ENCODE measurements around the gene MUSK. TPM values are rescaled to one million over a fixed set of nuclear protein-coding genes. Genes with fewer than 3 reads are reported as not detected.

MUSK gene
- total RNA-seq, 1 donor from 2014 or later = 0.24 TPM

DNA sequence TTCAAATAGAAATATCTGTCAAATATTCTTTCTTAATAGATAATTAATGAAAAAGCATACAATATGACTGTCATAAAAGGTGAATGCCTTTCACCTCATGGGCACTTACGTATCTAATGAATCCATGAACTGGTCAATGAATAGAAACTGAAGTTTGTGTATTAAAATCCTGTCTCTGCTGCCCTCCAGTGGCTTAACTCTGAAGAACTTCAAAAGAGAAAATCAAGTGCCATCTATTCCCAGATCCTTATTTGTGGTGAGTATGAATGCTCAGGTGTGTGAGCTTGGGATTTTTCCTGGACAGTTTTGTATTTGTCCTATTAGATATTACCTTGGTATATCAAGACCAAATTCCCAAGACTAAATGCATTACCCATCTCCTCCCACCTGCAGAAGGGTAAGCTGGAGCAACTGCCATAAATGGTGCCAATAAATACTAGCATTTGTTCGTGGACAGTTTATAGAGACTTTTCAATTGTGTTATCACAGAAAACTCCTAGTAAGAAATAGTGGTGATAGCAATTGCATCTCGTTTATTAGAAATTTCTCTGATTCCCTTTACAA lies 45.0 kb upstream of the MUSK start:
- Histone ChIP-seq H2AFZ (replicated peaks) (no peak overlapping the region), H3K79me2 (ENCODE audit: low read depth) (no peaks in the 10 kb centered on the region), H3K4me3 (no peak overlapping the region), H4K20me1 (ENCODE audit: low read depth) (no peaks in the 10 kb centered on the region), H3K36me3 (no peaks in the 10 kb centered on the region), H3K4me2 (no peak overlapping the region), H3K27me3 (no peaks in the 10 kb centered on the region), H3K9me3 (ENCODE audit: low read depth) (no peaks in the 10 kb centered on the region), H3F3A (ENCODE audit: low read depth) (no peaks in the 10 kb centered on the region), H3K27ac (no peak overlapping the region), H3K4me1 (no peaks in the 10 kb centered on the region), H3K9ac (no peak overlapping the region)
- no peak overlapping the region for H3K4me3 Mint-ChIP-seq
- H3K9me3 Mint-ChIP-seq = no peaks in the 10 kb centered on the region
- no peaks in the 10 kb centered on the region for H3K27me3 Mint-ChIP-seq (ENCODE audit: insufficient read depth, low read depth)
- no peaks in the 10 kb centered on the region for H3K36me3 Mint-ChIP-seq
- no peaks in the 10 kb centered on the region for H3K4me1 Mint-ChIP-seq
- TF ChIP-seq, protein P1, sequence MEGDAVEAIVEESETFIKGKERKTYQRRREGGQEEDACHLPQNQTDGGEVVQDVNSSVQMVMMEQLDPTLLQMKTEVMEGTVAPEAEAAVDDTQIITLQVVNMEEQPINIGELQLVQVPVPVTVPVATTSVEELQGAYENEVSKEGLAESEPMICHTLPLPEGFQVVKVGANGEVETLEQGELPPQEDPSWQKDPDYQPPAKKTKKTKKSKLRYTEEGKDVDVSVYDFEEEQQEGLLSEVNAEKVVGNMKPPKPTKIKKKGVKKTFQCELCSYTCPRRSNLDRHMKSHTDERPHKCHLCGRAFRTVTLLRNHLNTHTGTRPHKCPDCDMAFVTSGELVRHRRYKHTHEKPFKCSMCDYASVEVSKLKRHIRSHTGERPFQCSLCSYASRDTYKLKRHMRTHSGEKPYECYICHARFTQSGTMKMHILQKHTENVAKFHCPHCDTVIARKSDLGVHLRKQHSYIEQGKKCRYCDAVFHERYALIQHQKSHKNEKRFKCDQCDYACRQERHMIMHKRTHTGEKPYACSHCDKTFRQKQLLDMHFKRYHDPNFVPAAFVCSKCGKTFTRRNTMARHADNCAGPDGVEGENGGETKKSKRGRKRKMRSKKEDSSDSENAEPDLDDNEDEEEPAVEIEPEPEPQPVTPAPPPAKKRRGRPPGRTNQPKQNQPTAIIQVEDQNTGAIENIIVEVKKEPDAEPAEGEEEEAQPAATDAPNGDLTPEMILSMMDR (IDR thresholded peaks at IDR 0.05) = peak; percentile 77
- no peak for TF ChIP-seq EZH2phosphoT487 (IDR thresholded peaks at IDR 0.05)
- H3K27ac Mint-ChIP-seq = no peak overlapping the region
- DNase-seq (ENCODE audit: low spot score) = peak; percentile 67

DNA sequence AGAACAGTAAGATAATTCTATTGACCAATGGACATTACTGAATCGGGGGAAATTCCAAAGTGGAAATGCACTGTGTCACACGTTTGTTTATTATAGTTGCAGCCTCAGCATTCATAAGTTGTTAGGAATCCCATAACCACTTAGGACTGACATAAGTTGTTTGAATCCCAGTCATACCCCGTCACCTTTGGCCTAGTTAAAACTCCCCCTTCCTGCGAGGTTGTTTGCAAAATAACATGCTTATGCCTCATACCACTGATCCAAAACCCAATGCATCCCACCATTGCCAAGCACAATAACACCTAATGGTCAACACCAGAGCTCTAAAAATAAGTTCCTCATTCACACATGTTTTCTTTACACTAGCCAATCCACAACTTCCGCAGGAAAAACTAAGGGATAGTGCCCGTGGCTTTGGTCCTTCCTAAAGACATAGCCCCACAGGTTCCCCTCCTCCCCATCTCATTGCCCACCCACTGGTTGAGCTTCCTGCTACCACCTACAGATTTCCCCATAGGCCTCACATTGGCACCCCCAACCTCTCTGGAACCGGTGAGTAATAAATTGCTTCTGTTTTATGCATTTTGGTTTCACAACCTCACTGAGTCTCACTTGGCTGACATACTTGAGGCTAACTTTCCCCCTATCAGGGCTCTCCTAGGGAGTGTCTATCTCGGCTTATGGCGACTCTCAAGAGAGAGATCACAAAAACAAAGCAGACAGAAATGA lies 42.3 kb upstream of the MUSK start:
- Mint-ChIP-seq H3K27me3 (ENCODE audit: insufficient read depth, low read depth) (no peaks in the 10 kb centered on the region), H3K27ac (no peak overlapping the region), H3K9me3 (peaks cover 2% of the 10 kb centered on the region), H3K4me3 (no peak overlapping the region), H3K4me1 (no peaks in the 10 kb centered on the region), H3K36me3 (no peaks in the 10 kb centered on the region)
- Histone ChIP-seq H3K4me1 (no peaks in the 10 kb centered on the region), H3K79me2 (ENCODE audit: low read depth) (no peaks in the 10 kb centered on the region), H3K27me3 (no peaks in the 10 kb centered on the region), H3K27ac (no peak overlapping the region), H3K4me2 (no peak overlapping the region), H3K9me3 (ENCODE audit: low read depth) (no peaks in the 10 kb centered on the region), H3K9ac (no peak overlapping the region), H3F3A (ENCODE audit: low read depth) (no peaks in the 10 kb centered on the region), H2AFZ (replicated peaks) (no peak overlapping the region), H3K4me3 (no peak overlapping the region), H3K36me3 (no peaks in the 10 kb centered on the region), H4K20me1 (ENCODE audit: low read depth) (no peaks in the 10 kb centered on the region)
- TF ChIP-seq EZH2 (IDR thresholded peaks at IDR 0.05) (no peak), EZH2phosphoT487 (IDR thresholded peaks at IDR 0.05) (no peak)
- TF ChIP-seq, protein P1 (IDR thresholded peaks at IDR 0.05) = no peak
- DNase-seq (ENCODE audit: low spot score) = no peak

DNA sequence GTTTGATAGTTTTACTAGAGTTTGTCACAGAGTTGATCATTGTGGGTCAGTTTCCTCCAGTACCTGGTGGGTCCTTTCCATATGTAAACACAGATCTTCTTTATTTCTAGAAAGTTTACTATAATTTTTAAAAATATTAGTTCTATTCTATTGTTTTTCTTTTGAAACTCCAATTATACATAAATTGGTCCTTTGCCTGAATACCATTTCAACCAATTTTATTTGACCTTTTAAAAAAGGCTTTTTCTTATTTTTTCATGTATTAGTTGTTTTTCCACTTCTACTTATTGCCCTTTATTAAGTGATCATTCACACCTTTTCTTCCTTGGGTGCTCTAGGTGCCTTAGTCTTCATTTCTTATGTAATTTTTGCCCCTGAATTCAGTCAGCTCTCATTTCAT lies 33.0 kb upstream of the MUSK start:
- H2AFZ ChIP-seq (replicated peaks) = no peak overlapping the region
- H3K36me3 ChIP-seq = peaks cover 9% of the 10 kb centered on the region
- H3K4me3 ChIP-seq = no peak overlapping the region
- no peaks in the 10 kb centered on the region for H4K20me1 ChIP-seq (ENCODE audit: low read depth)
- no peaks in the 10 kb centered on the region for H3K4me1 ChIP-seq
- Mint-ChIP-seq H3K27me3 (ENCODE audit: insufficient read depth, low read depth) (peaks cover 3% of the 10 kb centered on the region), H3K9me3 (peaks cover 10% of the 10 kb centered on the region), H3K27ac (no peak overlapping the region), H3K36me3 (no peaks in the 10 kb centered on the region), H3K4me1 (no peaks in the 10 kb centered on the region), H3K4me3 (no peak overlapping the region)
- H3K27me3 ChIP-seq = no peaks in the 10 kb centered on the region
- H3K79me2 ChIP-seq (ENCODE audit: low read depth) = no peaks in the 10 kb centered on the region
- peaks cover 7% of the 10 kb centered on the region for H3K9me3 ChIP-seq (ENCODE audit: low read depth)
- no peak overlapping the region for H3K27ac ChIP-seq
- H3F3A ChIP-seq (ENCODE audit: low read depth) = no peaks in the 10 kb centered on the region
- H3K9ac ChIP-seq = no peak overlapping the region
- no peak for TF ChIP-seq EZH2phosphoT487 (IDR thresholded peaks at IDR 0.05)
- TF ChIP-seq, protein P1 (IDR thresholded peaks at IDR 0.05) = no peak
- no peak for TF ChIP-seq EZH2 (IDR thresholded peaks at IDR 0.05)
- no peak overlapping the region for H3K4me2 ChIP-seq
- DNase-seq (ENCODE audit: low spot score) = no peak

Data from neural progenitor cell (in vitro differentiated cells).